ENCODE measurements around the gene BMX.

The BMX gene

GRCh38 chrX:15579778-15580747 lies 79.5 kb downstream of the BMX start:
- TF ChIP-seq CTCF (IDR thresholded peaks at IDR 0.05; ENCODE audit: insufficient read depth, missing control alignments), result no peak
- no peak for DNase-seq (ENCODE audit: insufficient read length, low spot score)

GRCh38 chrX:15594371-15594770 lies 93.8 kb downstream of the BMX start:
- FAIRE-seq (no peak), DNase-seq (ENCODE audit: insufficient read length, low spot score) (no peak)
- TF ChIP-seq CTCF (IDR thresholded peaks at IDR 0.05; ENCODE audit: insufficient read depth, missing control alignments), result no peak

More at GRCh38 chrX:15579778-15580747, 79.5 kb downstream of the BMX start:
- no peak for FAIRE-seq

- DNase-seq (ENCODE audit: insufficient read length, low spot score) (no peak), FAIRE-seq (no peak)
- TF ChIP-seq CTCF (IDR thresholded peaks at IDR 0.05; ENCODE audit: insufficient read depth, missing control alignments), result no peak
These were observed 97.4 kb downstream of the BMX start for GRCh38 chrX:15598026-15598425.

GRCh38 chrX:15599461-15599860 lies 98.9 kb downstream of the BMX start:
- no peak for TF ChIP-seq CTCF (IDR thresholded peaks at IDR 0.05; ENCODE audit: insufficient read depth, missing control alignments)
- DNase-seq (ENCODE audit: insufficient read length, low spot score) (no peak), FAIRE-seq (no peak)

GRCh38 chrX:15600049-15600448 lies 99.4 kb downstream of the BMX start:
- DNase-seq (ENCODE audit: insufficient read length, low spot score), result no peak
- no peak for TF ChIP-seq CTCF (IDR thresholded peaks at IDR 0.05; ENCODE audit: insufficient read depth, missing control alignments)
- FAIRE-seq, result no peak

GRCh38 chrX:15600745-15601144 lies 100.1 kb downstream of the BMX start, which contains the start of gene ACE2:
TSS of gene ACE2 (minus strand) at chrX:15600960. CDS start at chrX:15600911, 49 bp downstream.
- FAIRE-seq (no peak), DNase-seq (ENCODE audit: insufficient read length, low spot score) (no peak)
- no peak for TF ChIP-seq CTCF (IDR thresholded peaks at IDR 0.05; ENCODE audit: insufficient read depth, missing control alignments)

- no peak for TF ChIP-seq CTCF (IDR thresholded peaks at IDR 0.05; ENCODE audit: insufficient read depth, missing control alignments)
- DNase-seq (ENCODE audit: insufficient read length, low spot score) (no peak), FAIRE-seq (no peak)
These were observed 101.3 kb downstream of the BMX start for GRCh38 chrX:15601932-15602331.

Data from D721Med (cell line).